ENCODE measurements around the gene OR51D1.

OR51D1 gene

GRCh38 chr11:4643076-4643475, 5.8 kb downstream of the OR51D1 start:
- in situ Hi-C loops (cut with MboI; ENCODE audit: low sequenced_read_pairs, unreplicated experiment), result loop anchor here (10.0 to 25.0 kb wide), 2 partner anchors 362 to 744 kb away; partner anchors contain the start of gene OR51M1
- TF ChIP-seq, protein P1, sequence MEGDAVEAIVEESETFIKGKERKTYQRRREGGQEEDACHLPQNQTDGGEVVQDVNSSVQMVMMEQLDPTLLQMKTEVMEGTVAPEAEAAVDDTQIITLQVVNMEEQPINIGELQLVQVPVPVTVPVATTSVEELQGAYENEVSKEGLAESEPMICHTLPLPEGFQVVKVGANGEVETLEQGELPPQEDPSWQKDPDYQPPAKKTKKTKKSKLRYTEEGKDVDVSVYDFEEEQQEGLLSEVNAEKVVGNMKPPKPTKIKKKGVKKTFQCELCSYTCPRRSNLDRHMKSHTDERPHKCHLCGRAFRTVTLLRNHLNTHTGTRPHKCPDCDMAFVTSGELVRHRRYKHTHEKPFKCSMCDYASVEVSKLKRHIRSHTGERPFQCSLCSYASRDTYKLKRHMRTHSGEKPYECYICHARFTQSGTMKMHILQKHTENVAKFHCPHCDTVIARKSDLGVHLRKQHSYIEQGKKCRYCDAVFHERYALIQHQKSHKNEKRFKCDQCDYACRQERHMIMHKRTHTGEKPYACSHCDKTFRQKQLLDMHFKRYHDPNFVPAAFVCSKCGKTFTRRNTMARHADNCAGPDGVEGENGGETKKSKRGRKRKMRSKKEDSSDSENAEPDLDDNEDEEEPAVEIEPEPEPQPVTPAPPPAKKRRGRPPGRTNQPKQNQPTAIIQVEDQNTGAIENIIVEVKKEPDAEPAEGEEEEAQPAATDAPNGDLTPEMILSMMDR (IDR thresholded peaks at IDR 0.05; ENCODE audit: borderline replicate concordance, control extremely low read depth, extremely low read depth, insufficient read depth, missing control alignments), result no peak
- no peak for DNase-seq (ENCODE audit: low spot score)

GRCh38 chr11:4643682-4644081, 6.4 kb downstream of the OR51D1 start, which contains the start of gene OR51E1:
TSS of gene OR51E1 (plus strand) at chr11:4643982. CDS start at chr11:4652527, 8,545 bp downstream.
- no peak for DNase-seq (ENCODE audit: low spot score)
- in situ Hi-C loops (cut with MboI; ENCODE audit: low sequenced_read_pairs, unreplicated experiment), result loop anchor here (10.0 to 25.0 kb wide), 2 partner anchors 361 to 744 kb away; partner anchors contain the start of gene OR51M1
- TF ChIP-seq, protein P1 (IDR thresholded peaks at IDR 0.05; ENCODE audit: borderline replicate concordance, control extremely low read depth, extremely low read depth, insufficient read depth, missing control alignments), result no peak

- no peak for DNase-seq (ENCODE audit: low spot score)
These were observed 7.0 kb downstream of the OR51D1 start for GRCh38 chr11:4644233-4644632.

GRCh38 chr11:4645974-4646373, 8.7 kb downstream of the OR51D1 start:
- in situ Hi-C loops (cut with MboI; ENCODE audit: low sequenced_read_pairs, unreplicated experiment), result loop anchor here (10.0 to 25.0 kb wide), 2 partner anchors 359 to 741 kb away; partner anchors contain the start of gene OR51M1
- DNase-seq (ENCODE audit: low spot score), result no peak
- TF ChIP-seq, protein P1 (IDR thresholded peaks at IDR 0.05; ENCODE audit: borderline replicate concordance, control extremely low read depth, extremely low read depth, insufficient read depth, missing control alignments), result no peak

More at GRCh38 chr11:4644233-4644632, 7.0 kb downstream of the OR51D1 start:
- TF ChIP-seq, protein P1 (IDR thresholded peaks at IDR 0.05; ENCODE audit: borderline replicate concordance, control extremely low read depth, extremely low read depth, insufficient read depth, missing control alignments), result no peak
- in situ Hi-C loops (cut with MboI; ENCODE audit: low sequenced_read_pairs, unreplicated experiment), result loop anchor here (10.0 to 25.0 kb wide), 2 partner anchors 361 to 743 kb away; partner anchors contain the start of gene OR51M1

- TF ChIP-seq, protein P1 (IDR thresholded peaks at IDR 0.05; ENCODE audit: borderline replicate concordance, control extremely low read depth, extremely low read depth, insufficient read depth, missing control alignments), result no peak
- in situ Hi-C loops (cut with MboI; ENCODE audit: low sequenced_read_pairs, unreplicated experiment), result loop anchor here (10.0 to 25.0 kb wide), 2 partner anchors 357 to 740 kb away; partner anchors contain the start of gene OR51M1
- no peak for DNase-seq (ENCODE audit: low spot score)
These were observed 10.5 kb downstream of the OR51D1 start for GRCh38 chr11:4647766-4648165.

DNA sequence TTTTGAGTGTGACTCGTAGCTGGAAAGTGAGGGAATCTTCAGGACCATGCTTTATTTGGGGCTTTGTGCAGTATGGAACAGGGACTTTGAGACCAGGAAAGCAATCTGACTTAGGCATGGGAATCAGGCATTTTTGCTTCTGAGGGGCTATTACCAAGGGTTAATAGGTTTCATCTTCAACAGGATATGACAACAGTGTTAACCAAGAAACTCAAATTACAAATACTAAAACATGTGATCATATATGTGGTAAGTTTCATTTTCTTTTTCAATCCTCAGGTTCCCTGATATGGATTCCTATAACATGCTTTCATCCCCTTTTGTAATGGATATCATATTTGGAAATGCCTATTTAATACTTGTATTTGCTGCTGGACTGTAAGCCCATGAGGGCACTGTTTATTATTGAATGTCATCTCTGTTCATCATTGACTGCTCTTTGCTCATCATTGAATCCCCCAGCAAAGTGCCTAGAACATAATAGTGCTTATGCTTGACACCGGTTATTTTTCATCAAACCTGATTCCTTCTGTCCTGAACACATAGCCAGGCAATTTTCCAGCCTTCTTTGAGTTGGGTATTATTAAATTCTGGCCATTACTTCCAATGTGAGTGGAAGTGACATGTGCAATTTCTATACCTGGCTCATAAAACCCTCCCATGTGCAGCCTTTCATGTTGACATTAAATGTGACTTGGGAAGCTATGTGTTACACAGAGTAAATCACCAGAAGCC, 17.5 kb downstream of the OR51D1 start:
- TF ChIP-seq, protein P1 (IDR thresholded peaks at IDR 0.05; ENCODE audit: borderline replicate concordance, control extremely low read depth, extremely low read depth, insufficient read depth, missing control alignments), result no peak
- DNase-seq (ENCODE audit: low spot score), result no peak
- in situ Hi-C loops (cut with MboI; ENCODE audit: low sequenced_read_pairs, unreplicated experiment), result no loop called here

Measured in GM13976 (cell line).